HUES64 (cell line): ENCODE measurements around the gene CEL.
"Not testable (repeated sequence)": the region's sequence is repeated elsewhere in the genome, so short reads cannot be mapped to it uniquely, and the experiment has no call there.

Experiments
- H3K27ac ChIP-seq: 2 replicates; pipeline ENCODE4 v1.7.0; 2013; ENCODE audit warnings: low read depth, low read length, inconsistent platforms
- H3K27me3 ChIP-seq: 2 replicates; pipeline ENCODE4 v1.6.1; 2013; ENCODE audit warnings: mild to moderate bottlenecking, low read length; ENCODE audit not compliant: insufficient read depth
- H3K36me3 ChIP-seq: 2 replicates; pipeline ENCODE4 v1.6.1; 2013; ENCODE audit warnings: mild to moderate bottlenecking, low read length; ENCODE audit not compliant: insufficient read depth
- H3K4me1 ChIP-seq: 2 replicates; pipeline ENCODE4 v1.6.1; 2013; ENCODE audit warnings: mild to moderate bottlenecking, low read length, moderate library complexity; ENCODE audit not compliant: insufficient read depth
- H3K4me3 ChIP-seq: 2 replicates; pipeline ENCODE4 v1.5.1; 2013; ENCODE audit warnings: mild to moderate bottlenecking, low read length, moderate library complexity
- H3K9ac ChIP-seq: 2 replicates; pipeline ENCODE4 v1.6.1; 2013; ENCODE audit warnings: mild to moderate bottlenecking, low read depth, low read length
- H3K9me3 ChIP-seq: 2 replicates; pipeline ENCODE4 v1.6.1; 2013; ENCODE audit warnings: low read depth, low read length; ENCODE audit not compliant: insufficient read depth
- WGBS: fragments of 150-250, 120-280 bp; methylation state at CpG from one replicate; pipeline ENCODE4 v1.1.7; 2013; ENCODE audit warnings: missing lambda C conversion rate; 5-methylcytosine and 5-hydroxymethylcytosine counted together

The CEL gene

DNA sequence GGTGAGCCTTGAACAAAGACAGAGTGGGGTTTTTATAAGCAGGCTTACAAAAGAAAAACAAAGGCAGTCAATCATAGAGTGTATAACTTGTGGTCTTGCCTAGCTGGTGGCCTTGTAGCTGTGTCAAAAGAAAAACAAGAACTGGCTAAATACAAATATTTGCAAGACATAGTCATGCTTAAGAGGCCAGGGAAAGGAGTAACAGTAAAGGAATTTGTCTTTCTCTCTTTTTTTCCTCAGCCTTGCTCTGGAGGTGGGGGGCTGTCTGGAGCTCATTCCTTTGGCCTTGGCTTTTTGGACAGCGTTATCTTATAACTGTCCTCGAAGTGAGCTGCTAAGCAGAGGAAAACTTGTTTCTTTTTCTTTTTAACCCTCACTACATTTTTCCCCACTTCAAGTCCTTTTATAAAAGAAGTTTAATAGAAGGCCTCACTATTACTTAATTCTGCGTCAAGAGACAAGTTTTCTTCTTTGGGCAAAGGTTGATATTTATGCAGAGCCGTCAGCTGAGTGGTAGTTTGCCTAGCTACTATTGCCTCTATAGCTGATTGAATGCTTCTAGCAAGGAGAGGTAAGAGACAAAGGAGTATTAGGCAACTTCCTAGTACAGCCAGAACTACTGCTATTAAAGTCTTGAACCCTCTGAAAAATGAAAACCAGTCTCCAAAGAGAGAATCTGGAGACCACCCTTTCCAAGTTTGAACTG is 14.3 kb downstream of the CEL start:
- 81% methylated on average over 4 of the region's 4 CpGs for WGBS
- Histone ChIP-seq H3K9ac (no peak overlapping the region), H3K36me3 (no peaks in the 10 kb centered on the region), H3K27ac (no peak overlapping the region), H3K4me1 (peaks cover 5% of the 10 kb centered on the region), H3K9me3 (no peaks in the 10 kb centered on the region), H3K4me3 (no peak overlapping the region), H3K27me3 (no peaks in the 10 kb centered on the region)

DNA sequence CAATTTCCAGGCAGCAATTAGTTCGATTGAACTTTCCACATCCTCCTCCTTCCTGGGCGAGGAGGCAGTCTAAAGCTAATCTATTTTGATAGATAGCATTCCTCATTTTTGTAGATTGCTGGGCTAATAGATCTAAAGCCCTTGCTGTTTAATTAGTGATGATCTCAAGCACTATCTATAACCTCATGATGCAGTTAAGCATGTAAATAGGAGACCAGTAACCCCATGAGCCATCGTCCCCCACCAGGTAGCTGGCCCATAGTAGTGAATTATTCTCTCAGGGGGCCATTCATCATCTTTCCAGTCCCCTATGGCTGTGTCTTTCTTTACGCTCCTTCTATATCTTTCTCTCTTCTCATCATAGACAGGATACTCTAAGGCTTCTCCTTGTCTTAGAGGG is 14.9 kb downstream of the CEL start:
- no peaks in the 10 kb centered on the region for H3K27me3 ChIP-seq
- no peaks in the 10 kb centered on the region for H3K36me3 ChIP-seq
- WGBS = 92% methylated on average over 4 of the region's 4 CpGs
- H3K27ac ChIP-seq = no peak overlapping the region
- H3K4me1 ChIP-seq = peaks cover 5% of the 10 kb centered on the region
- no peaks in the 10 kb centered on the region for H3K9me3 ChIP-seq
- no peak overlapping the region for H3K4me3 ChIP-seq
- H3K9ac ChIP-seq = no peak overlapping the region

DNA sequence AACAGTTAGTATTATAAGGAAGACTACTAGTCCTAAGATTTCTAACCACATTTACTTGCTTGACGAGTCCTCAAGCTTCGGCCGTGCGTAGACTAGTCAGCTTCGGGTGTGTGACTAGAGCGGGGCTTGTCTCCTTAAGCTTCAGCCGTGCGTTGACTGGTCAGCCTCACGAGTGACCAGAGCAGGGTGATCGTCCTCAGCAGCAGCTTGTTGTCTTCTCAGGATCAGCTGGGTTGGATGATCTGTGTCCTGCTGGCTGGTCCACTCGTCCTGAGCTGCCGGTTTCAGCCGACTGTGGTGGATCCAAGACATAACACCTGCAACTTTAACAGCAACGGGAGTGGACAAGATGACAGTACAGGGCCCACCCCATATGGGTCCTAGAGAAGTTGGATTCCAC is 16.7 kb downstream of the CEL start:
- no peak overlapping the region for H3K9ac ChIP-seq
- no peak overlapping the region for H3K4me3 ChIP-seq
- no peaks in the 10 kb centered on the region for H3K9me3 ChIP-seq
- no peaks in the 10 kb centered on the region for H3K36me3 ChIP-seq
- no peaks in the 10 kb centered on the region for H3K27me3 ChIP-seq
- no peak overlapping the region for H3K27ac ChIP-seq
- 94% methylated on average over 14 of the region's 14 CpGs for WGBS
- peaks cover 5% of the 10 kb centered on the region for H3K4me1 ChIP-seq

DNA sequence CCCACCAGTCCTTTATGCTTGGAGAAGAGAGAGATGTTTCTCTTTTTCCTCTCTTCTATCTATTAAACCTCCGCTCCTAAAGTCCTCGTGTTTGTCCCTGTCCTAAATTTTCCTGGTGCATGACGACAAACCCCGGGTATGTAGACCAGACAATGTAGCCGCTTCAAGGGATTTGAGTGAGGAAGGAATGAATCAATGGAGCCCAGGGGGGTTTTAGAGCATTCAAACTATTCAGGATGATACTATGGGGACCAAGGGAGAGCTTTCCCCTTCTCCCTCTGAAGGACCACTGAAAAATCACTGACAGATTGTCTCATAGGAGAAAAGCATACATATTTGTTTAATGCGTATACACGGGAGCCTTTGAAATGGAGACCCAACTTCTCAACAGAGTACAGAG is 18.4 kb downstream of the CEL start:
- Histone ChIP-seq H3K27me3 (no peaks in the 10 kb centered on the region), H3K9ac (no peak overlapping the region), H3K4me3 (no peak overlapping the region), H3K36me3 (no peaks in the 10 kb centered on the region), H3K4me1 (peaks cover 5% of the 10 kb centered on the region), H3K9me3 (no peaks in the 10 kb centered on the region), H3K27ac (no peak overlapping the region)
- WGBS = 73% methylated on average over 7 of the region's 7 CpGs

DNA sequence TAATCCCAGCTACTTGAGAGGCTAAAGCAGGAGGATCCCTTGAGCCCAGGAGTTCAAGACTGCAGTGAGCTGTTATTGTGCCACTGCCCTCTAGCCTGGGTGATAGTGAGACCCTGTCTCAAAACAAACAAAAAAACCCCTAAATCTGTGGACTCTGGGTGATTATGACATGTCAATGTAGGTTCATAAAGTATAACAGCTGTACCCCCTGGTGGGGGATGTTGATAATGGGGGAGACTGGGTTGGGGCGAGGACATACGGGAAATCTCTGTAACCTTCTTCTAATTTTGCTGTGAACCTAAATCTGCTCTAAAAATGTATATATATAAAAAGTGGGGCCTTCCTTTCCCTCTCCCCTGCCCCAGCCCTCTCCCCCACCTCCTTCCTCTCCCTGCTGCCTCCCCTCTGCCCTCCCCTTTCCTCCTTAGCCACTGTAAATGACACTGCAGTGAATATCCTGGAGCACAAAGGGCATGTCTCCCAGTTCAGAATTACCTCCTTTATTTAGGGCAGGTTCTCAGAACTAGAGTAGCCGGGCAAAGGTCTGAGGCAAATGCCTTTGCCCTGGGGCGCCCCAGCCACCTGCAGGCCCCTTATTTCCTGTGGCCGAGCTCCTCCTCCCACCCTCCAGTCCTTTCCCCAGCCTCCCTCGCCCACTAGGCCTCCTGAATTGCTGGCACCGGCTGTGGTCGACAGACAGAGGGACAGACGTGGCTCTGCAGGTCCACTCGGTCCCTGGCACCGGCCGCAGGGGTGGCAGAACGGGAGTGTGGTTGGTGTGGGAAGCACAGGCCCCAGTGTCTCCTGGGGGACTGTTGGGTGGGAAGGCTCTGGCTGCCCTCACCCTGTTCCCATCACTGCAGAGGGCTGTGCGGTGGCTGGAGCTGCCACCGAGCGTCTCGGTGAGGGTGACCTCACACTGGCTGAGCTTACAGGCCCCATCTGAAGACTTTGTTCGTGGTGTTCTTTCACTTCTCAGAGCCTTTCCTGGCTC is 19.3 kb downstream of the CEL start:
- 92% methylated on average over 8 of the region's 18 CpGs for WGBS
- H3K4me1 ChIP-seq, H3K9me3 ChIP-seq, H3K36me3 ChIP-seq, H3K9ac ChIP-seq, H3K4me3 ChIP-seq, H3K27ac ChIP-seq, H3K27me3 ChIP-seq: not testable (repeated sequence)

DNA sequence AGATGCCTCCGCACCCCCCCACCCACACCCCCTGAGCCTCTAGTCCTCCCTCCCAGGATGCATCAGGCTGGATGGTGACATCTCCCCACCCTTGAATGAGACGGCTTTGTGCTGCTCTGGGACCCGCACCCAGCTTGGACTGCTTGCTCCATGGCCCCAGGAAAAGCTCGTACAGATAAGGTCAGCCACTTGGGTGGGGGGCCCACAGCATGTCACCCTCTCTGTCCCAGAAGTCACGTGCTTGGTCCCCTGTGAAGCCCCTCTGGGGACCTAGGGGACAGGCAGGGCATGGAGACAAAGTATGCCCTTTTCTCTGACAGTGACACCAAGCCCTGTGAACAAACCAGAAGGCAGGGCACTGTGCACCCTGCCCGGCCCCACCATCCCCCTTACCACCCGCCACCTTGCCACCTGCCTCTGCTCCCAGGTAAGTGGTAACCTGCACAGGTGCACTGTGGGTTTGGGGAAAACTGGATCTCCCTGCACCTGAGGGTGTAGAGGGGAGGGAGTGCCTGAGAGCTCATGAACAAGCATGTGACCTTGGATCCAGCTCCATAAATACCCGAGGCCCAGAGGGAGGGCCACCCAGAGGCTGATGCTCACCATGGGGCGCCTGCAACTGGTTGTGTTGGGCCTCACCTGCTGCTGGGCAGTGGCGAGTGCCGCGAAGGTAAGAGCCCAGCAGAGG is 20.3 kb downstream of the CEL start:
- not testable (repeated sequence) for H3K27ac ChIP-seq, H3K36me3 ChIP-seq, H3K4me1 ChIP-seq, H3K9ac ChIP-seq, H3K4me3 ChIP-seq, H3K27me3 ChIP-seq, H3K9me3 ChIP-seq
- 90% methylated on average over 5 of the region's 12 CpGs for WGBS

DNA sequence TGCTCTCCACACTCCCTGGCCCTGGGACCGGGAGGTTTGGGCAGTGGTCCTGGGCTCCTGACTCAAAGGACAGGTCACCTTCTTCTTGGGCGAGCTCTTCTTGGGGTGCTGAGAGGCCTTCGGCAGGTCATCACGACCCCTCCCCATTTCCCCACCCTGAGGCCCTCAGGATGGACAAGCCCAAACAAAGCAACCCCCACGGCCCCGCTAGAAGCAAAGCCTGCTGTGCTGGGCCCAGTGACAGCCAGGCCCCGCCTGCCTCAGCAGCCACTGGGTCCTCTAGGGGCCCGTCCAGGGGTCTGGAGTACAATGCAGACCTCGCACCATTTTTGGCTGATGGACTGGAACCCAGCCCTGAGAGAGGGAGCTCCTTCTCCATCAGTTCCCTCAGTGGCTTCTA is 21.9 kb downstream of the CEL start:
- H3K9me3 ChIP-seq, H3K4me3 ChIP-seq, H3K9ac ChIP-seq, H3K27me3 ChIP-seq, H3K4me1 ChIP-seq, H3K36me3 ChIP-seq, H3K27ac ChIP-seq: not testable (repeated sequence)
- 88% methylated on average over 4 of the region's 9 CpGs for WGBS

DNA sequence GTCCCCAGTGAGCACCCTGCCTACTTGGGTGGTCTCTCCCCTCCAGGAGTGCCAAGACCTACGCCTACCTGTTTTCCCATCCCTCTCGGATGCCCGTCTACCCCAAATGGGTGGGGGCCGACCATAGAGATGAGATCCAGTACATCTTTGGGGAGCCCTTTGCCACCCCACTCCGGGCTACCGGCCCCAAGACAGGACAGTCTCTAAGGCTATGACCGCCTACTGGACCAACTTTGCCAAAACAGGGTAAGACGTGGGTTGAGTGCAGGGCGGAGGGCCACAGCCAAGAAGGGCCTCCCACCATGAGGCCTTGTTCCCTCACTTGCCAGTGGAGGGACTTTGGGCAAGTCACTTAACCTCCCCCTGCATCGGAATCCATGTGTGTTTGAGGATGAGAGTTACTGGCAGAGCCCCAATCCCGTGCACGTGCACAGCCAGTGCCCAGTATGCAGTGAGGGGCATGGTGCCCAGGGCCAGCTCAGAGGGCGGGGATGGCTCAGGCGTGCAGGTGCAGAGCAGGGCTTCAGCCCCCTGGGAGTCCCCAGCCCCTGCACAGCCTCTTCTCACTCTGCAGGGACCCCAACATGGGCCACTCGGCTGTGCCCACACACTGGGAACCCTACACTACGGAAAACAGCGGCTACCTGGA is 24.6 kb downstream of the CEL start:
- WGBS = 96% methylated on average over 15 of the region's 17 CpGs
- not testable (repeated sequence) for H3K36me3 ChIP-seq, H3K27ac ChIP-seq, H3K4me1 ChIP-seq, H3K4me3 ChIP-seq, H3K9ac ChIP-seq, H3K9me3 ChIP-seq, H3K27me3 ChIP-seq

DNA sequence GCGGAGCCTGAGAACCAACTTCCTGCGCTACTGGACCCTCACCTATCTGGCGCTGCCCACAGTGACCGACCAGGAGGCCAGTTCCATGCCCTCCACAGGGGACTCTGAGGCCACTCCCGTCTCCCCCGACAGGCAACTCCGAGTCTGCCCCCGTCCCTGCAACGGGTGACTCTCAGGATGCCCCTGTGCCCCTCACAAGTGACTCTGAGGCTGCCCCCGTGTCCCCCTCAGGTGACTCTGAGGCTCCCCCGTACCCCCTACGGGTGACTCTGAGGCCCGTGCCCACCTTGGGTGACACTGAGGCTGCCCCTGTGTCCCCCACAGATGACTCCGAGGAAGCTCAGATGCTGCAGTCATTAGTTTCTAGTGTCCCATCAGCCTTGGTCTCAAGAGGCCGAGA is 25.1 kb downstream of the CEL start:
- no peaks in the 10 kb centered on the region for H3K9me3 ChIP-seq
- no peaks in the 10 kb centered on the region for H3K4me1 ChIP-seq
- no peak overlapping the region for H3K27ac ChIP-seq
- WGBS = 85% methylated on average over 15 of the region's 15 CpGs
- no peaks in the 10 kb centered on the region for H3K27me3 ChIP-seq
- H3K4me3 ChIP-seq = no peak overlapping the region
- H3K9ac ChIP-seq = no peak overlapping the region
- H3K36me3 ChIP-seq = no peaks in the 10 kb centered on the region

DNA sequence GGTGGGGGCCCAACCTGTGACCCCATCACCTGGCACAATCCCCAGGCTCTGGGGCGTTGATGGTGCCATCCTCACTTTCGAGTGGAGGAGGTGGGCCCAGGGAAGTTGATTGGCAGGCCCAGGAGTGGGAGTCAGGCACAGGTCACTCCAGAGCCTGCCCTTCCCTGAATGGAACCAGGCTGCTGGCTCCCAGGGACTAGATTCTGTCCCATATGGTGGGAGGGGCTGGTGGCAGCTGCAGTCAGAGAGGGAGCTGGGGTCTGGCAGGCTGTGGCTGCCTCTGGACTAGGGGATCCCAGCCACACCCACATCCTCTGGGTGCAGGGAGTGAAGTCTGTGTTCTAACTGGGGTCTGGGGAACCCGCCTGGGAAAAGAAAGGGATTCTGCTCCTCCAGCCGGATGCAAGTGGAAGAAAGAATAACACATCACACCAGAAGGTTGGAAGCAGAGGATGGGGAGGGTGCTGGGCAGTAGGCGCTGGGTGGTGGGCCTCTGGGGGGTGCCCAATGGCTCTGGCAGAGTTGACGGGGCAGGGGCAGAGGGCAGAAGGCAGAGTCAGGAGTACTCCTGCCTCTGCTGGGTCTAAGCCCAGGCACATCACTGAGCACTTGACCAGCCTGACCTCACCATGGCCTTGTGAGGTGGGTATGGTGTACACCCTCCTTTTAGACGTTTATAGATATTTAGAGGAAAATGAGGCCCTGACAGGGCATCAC is 25.8 kb downstream of the CEL start:
- Histone ChIP-seq H3K4me1 (no peaks in the 10 kb centered on the region), H3K27ac (no peak overlapping the region), H3K9me3 (no peaks in the 10 kb centered on the region), H3K9ac (no peak overlapping the region), H3K27me3 (no peaks in the 10 kb centered on the region), H3K4me3 (no peak overlapping the region), H3K36me3 (no peaks in the 10 kb centered on the region)
- 83% methylated on average over 7 of the region's 7 CpGs for WGBS
